Coronary artery (tissue), 2 donors: Measurements from ENCODE around the gene ADAMTS12.

ENCODE experiments used
- DNase-seq: peaks from one replicate; pipeline ENCODE4 v3.0.0-alpha.2; 2017; ENCODE audit warnings: low spot score
- H3K27ac ChIP-seq, 2 donors: fragments of 200-600 bp; sonication (generic); one replicate each; pipeline ENCODE4 v1.5.1; 2016 to 2019
- H3K4me3 ChIP-seq: fragments of 200-600 bp; sonication (generic); 2 replicates; pipeline ENCODE4 v1.5.1; 2016; ENCODE audit warnings: mild to moderate bottlenecking, moderate library complexity
- CTCF ChIP-seq: fragments of 200-600 bp; sonication (generic); IDR thresholded peaks from one replicate; pipeline ENCODE4 v1.5.1; 2019; ENCODE audit warnings: antibody characterized with exemption

Gene ADAMTS12

GRCh38 chr5:33488558-33489355, 403.0 kb downstream of the ADAMTS12 start:
- H3K4me3 ChIP-seq = no peak overlapping the region
- TF ChIP-seq CTCF = no peak

GRCh38 chr5:33487236-33487635, 404.6 kb downstream of the ADAMTS12 start:
- Histone ChIP-seq H3K4me3 (no peak overlapping the region), H3K27ac (no peak overlapping the region)
- no peak for TF ChIP-seq CTCF
- DNase-seq = no peak

More at GRCh38 chr5:33488558-33489355, 403.0 kb downstream of the ADAMTS12 start:
- H3K27ac ChIP-seq = no peak overlapping the region
- no peak for DNase-seq

GRCh38 chr5:33482335-33482734, 409.5 kb downstream of the ADAMTS12 start:
- Histone ChIP-seq H3K4me3 (no peak overlapping the region), H3K27ac (no peak overlapping the region)
- no peak for DNase-seq
- no peak for TF ChIP-seq CTCF

- TF ChIP-seq CTCF = no peak
- Histone ChIP-seq H3K4me3 (no peak overlapping the region), H3K27ac (no peak overlapping the region)
- DNase-seq = no peak
These were observed 410.9 kb downstream of the ADAMTS12 start for GRCh38 chr5:33480876-33481275.

- no peak for DNase-seq
- no peak overlapping the region for H3K27ac ChIP-seq
- no peak for TF ChIP-seq CTCF
- H3K4me3 ChIP-seq = no peak overlapping the region
These were observed 412.5 kb downstream of the ADAMTS12 start for GRCh38 chr5:33479311-33479710.

GRCh38 chr5:33477816-33478215, 414.0 kb downstream of the ADAMTS12 start:
- DNase-seq = no peak
- TF ChIP-seq CTCF = no peak
- Histone ChIP-seq H3K27ac (no peak overlapping the region), H3K4me3 (no peak overlapping the region)

- Histone ChIP-seq H3K27ac (no peak overlapping the region), H3K4me3 (no peak overlapping the region)
- no peak for DNase-seq
- TF ChIP-seq CTCF = no peak
These were observed 414.8 kb downstream of the ADAMTS12 start for GRCh38 chr5:33476992-33477391.
